ENCODE data around the gene RPH3AL. TPM values are rescaled to one million over a fixed set of nuclear protein-coding genes. Genes with fewer than 3 reads are reported as not detected.

Gene RPH3AL
- total RNA-seq, 2 donors from 2014 or later = 11.7 to 17.8 TPM

DNA sequence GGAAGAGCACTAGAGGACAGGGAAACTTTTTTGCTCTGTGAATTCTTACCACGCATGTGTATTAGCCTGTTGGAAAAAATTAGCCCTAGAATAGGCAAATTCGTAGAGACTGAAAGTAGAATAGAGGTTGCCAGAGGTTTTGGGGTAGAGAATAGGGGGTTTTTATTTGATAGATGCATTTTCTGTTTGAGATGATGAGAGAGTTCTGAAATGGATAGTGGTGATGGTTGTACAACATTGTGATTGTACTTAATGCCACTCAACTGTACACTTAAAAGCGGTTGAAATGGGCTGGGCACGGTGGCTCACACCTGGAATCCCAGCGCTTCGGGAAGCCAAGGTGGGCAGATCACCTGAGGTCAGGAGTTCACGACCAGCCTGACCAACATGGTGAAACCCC lies 163.2 kb downstream of the RPH3AL start:
- Histone ChIP-seq H3K27me3 (replicated peaks; ENCODE audit: insufficient read depth) (no peaks in the 10 kb centered on the region), H3K4me1 (replicated peaks) (peaks cover 3% of the 10 kb centered on the region), H3K27ac (no peak overlapping the region), H3K4me3 (no peak overlapping the region), H3K36me3 (no peaks in the 10 kb centered on the region), H3K9me3 (no peaks in the 10 kb centered on the region)
- intact Hi-C loops (cut with DNase I) = no loop called here
- TF ChIP-seq POLR2A (IDR thresholded peaks at IDR 0.05) = no peak
- no peak for TF ChIP-seq CTCF (IDR thresholded peaks at IDR 0.05)
- TF ChIP-seq POLR2AphosphoS5 (IDR thresholded peaks at IDR 0.05) = no peak
- 88% methylated on average over 7 of the region's 7 CpGs for WGBS
- no peak for DNase-seq (ENCODE audit: low spot score)

- Histone ChIP-seq H3K36me3 (no peaks in the 10 kb centered on the region), H3K27me3 (replicated peaks; ENCODE audit: insufficient read depth) (no peaks in the 10 kb centered on the region), H3K27ac (no peak overlapping the region), H3K4me1 (replicated peaks) (no peaks in the 10 kb centered on the region), H3K4me3 (no peak overlapping the region), H3K9me3 (no peaks in the 10 kb centered on the region)
- DNase-seq (ENCODE audit: low spot score) = no peak
- intact Hi-C loops (cut with DNase I) = no loop called here
- TF ChIP-seq CTCF (IDR thresholded peaks at IDR 0.05) = no peak
- TF ChIP-seq POLR2AphosphoS5 (IDR thresholded peaks at IDR 0.05) = no peak
- no peak for TF ChIP-seq POLR2A (IDR thresholded peaks at IDR 0.05)
- 75% methylated on average over 2 of the region's 2 CpGs for WGBS
Measured at GRCh38 chr17:187130-187529, 165.5 kb downstream of the RPH3AL start.

- H3K4me1 ChIP-seq (replicated peaks) = peaks cover 4% of the 10 kb centered on the region
- H3K36me3 ChIP-seq = no peaks in the 10 kb centered on the region
- no peak overlapping the region for H3K4me3 ChIP-seq
- intact Hi-C loops (cut with DNase I) = no loop called here
- H3K27ac ChIP-seq = no peak overlapping the region
- H3K9me3 ChIP-seq = no peaks in the 10 kb centered on the region
- H3K27me3 ChIP-seq (replicated peaks; ENCODE audit: insufficient read depth) = no peaks in the 10 kb centered on the region
- TF ChIP-seq CTCF (IDR thresholded peaks at IDR 0.05) (no peak), POLR2AphosphoS5 (IDR thresholded peaks at IDR 0.05) (no peak)
- 59% methylated on average over 14 of the region's 14 CpGs for WGBS
- DNase-seq (ENCODE audit: low spot score) = no peak
Measured at GRCh38 chr17:185445-186138, 167.0 kb downstream of the RPH3AL start.

DNA sequence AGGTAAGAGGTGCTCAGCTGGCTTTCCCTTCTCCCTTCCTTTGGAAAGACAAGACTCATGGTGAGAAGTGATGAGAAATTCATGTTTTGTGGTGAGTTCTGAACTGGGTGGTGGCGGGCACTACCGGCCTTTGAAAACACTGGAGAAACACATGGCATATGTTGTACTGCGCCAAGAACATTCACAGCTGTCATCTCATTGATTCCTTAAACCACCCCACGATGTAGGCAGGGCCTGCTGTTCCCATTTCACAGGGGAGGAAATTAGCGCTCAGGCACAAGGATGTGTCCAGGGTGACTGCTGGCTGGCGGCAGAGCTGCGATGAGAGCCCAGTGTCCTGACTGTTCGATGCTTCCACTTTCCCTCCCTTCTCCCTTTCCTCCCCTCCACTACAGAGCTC lies 169.6 kb downstream of the RPH3AL start:
- DNase-seq (ENCODE audit: low spot score) = no peak
- no peak overlapping the region for H3K27ac ChIP-seq
- peaks cover 4% of the 10 kb centered on the region for H3K4me1 ChIP-seq (replicated peaks)
- H3K27me3 ChIP-seq (replicated peaks; ENCODE audit: insufficient read depth) = no peaks in the 10 kb centered on the region
- no peak overlapping the region for H3K4me3 ChIP-seq
- no peak for TF ChIP-seq CTCF (IDR thresholded peaks at IDR 0.05)
- TF ChIP-seq POLR2AphosphoS5 (IDR thresholded peaks at IDR 0.05) = no peak
- TF ChIP-seq POLR2A (IDR thresholded peaks at IDR 0.05) = no peak
- 88% methylated on average over 8 of the region's 8 CpGs for WGBS
- no peaks in the 10 kb centered on the region for H3K36me3 ChIP-seq
- intact Hi-C loops (cut with DNase I) = no loop called here
- no peaks in the 10 kb centered on the region for H3K9me3 ChIP-seq

DNA sequence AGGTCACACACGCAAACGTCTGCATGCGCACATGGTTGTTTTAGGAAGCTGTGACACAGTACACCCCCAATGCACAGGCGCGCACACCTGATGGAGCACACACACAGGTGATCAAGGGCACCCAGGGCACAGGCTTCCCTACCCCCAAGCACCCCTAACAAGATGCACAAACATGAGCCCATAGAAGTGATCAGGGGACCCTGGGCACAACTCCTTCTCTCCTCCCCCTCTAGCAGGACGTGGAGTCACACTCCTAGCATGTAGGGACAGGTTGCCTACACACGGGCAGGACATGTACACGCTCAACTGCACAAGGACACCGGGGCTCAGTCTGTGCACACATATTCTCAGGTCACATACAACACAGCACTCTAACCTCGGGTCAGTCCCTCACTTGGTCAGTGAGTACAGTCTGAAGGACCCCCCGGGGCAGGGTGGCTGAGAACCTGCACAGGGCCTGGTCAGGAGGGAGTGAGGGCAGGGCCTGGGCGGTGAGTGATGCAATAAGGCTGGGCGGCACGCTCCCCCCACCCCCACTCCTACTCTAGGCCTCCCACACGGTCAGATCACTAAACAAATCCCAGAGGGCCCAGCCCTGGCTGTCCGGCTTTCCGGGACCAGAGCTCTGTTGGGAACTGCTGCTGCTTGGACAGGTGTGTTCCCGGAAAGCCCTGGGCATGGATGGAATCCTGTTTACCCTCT lies 170.4 kb downstream of the RPH3AL start:
- no peak for DNase-seq (ENCODE audit: low spot score)
- H3K9me3 ChIP-seq = no peaks in the 10 kb centered on the region
- no peaks in the 10 kb centered on the region for H3K27me3 ChIP-seq (replicated peaks; ENCODE audit: insufficient read depth)
- no peaks in the 10 kb centered on the region for H3K36me3 ChIP-seq
- H3K4me1 ChIP-seq (replicated peaks) = peaks cover 4% of the 10 kb centered on the region
- no peak overlapping the region for H3K27ac ChIP-seq
- H3K4me3 ChIP-seq = peak overlapping the region; percentile 15 to 28
- intact Hi-C loops (cut with DNase I) = no loop called here
- no peak for TF ChIP-seq POLR2AphosphoS5 (IDR thresholded peaks at IDR 0.05)
- no peak for TF ChIP-seq POLR2A (IDR thresholded peaks at IDR 0.05)
- no peak for TF ChIP-seq CTCF (IDR thresholded peaks at IDR 0.05)
- 75% methylated on average over 15 of the region's 18 CpGs for WGBS

Data from prostate gland (tissue), 2 donors.